ENCODE results near the gene ALDOB. TPM values are rescaled to one million over a fixed set of nuclear protein-coding genes. Genes with fewer than 3 reads are reported as not detected.

The ALDOB gene
- total RNA-seq, 2 donors from 2014 or later = 3.4 to 33.1 TPM

DNA sequence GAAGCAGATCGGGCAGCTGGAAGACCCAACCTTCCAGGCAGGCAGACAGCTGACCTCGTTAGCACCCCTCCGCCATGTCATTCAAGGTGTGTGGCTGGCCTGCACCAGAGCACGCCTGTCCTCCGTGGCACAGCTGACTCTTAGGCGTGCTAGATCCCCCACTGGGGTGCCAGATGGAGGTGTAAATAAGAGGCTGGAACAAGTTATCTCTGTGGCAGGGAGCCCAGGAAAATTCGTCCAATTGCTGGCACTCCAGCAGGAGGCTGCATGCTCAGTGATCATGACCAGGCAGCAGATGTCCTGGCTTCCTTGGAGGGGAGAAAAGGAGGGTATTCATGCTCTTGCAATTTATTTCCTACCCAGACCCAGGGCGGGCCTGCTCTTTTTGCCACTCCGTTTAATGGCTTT is 7.8 kb upstream of the ALDOB start:
- no peaks in the 10 kb centered on the region for H3K36me3 ChIP-seq
- DNase-seq = no peak
- no peak overlapping the region for H3K4me3 ChIP-seq
- H3K4me1 ChIP-seq = no peaks in the 10 kb centered on the region
- no peaks in the 10 kb centered on the region for H3K9me3 ChIP-seq
- intact Hi-C loops (cut with DNase I) = no loop called here
- H3K9ac ChIP-seq (ENCODE audit: low read depth in 2 of 2, low read length in 2 of 2) = no peak overlapping the region
- TF ChIP-seq, protein P1, sequence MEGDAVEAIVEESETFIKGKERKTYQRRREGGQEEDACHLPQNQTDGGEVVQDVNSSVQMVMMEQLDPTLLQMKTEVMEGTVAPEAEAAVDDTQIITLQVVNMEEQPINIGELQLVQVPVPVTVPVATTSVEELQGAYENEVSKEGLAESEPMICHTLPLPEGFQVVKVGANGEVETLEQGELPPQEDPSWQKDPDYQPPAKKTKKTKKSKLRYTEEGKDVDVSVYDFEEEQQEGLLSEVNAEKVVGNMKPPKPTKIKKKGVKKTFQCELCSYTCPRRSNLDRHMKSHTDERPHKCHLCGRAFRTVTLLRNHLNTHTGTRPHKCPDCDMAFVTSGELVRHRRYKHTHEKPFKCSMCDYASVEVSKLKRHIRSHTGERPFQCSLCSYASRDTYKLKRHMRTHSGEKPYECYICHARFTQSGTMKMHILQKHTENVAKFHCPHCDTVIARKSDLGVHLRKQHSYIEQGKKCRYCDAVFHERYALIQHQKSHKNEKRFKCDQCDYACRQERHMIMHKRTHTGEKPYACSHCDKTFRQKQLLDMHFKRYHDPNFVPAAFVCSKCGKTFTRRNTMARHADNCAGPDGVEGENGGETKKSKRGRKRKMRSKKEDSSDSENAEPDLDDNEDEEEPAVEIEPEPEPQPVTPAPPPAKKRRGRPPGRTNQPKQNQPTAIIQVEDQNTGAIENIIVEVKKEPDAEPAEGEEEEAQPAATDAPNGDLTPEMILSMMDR (IDR thresholded peaks at IDR 0.05) = no peak
- no peaks in the 10 kb centered on the region for H3K27me3 ChIP-seq
- H3K27ac ChIP-seq = no peak overlapping the region

GRCh38 chr9:101442736-101443135 is 7.2 kb upstream of the ALDOB start:
- H3K9ac ChIP-seq (ENCODE audit: low read depth in 2 of 2, low read length in 2 of 2) = no peak overlapping the region
- H3K4me3 ChIP-seq = no peak overlapping the region
- no peak for DNase-seq
- no peaks in the 10 kb centered on the region for H3K4me1 ChIP-seq
- H3K9me3 ChIP-seq = no peaks in the 10 kb centered on the region
- TF ChIP-seq, protein P1 (IDR thresholded peaks at IDR 0.05) = no peak
- intact Hi-C loops (cut with DNase I) = no loop called here
- H3K27ac ChIP-seq = no peak overlapping the region
- H3K27me3 ChIP-seq = no peaks in the 10 kb centered on the region
- no peaks in the 10 kb centered on the region for H3K36me3 ChIP-seq

DNA sequence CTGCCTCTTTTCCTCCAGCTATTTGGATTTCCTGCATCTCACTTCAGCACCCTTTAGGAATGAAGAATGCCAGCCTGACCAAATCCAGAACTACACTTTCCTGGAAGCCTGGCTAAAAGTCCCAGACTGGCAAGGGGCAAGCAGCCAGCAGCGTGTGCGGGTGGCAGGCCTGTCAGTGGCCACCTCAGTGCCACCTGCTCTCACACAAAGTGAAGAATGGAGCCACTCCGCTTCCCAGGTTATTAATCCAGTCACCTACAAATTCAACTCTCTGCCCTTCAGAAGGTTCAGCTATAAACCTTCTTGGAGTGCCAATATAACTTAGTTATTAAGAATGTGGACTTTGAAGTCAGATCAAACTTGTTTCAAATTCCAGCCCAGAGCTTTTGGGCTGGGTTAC is 6.7 kb upstream of the ALDOB start:
- Histone ChIP-seq H3K9me3 (no peaks in the 10 kb centered on the region), H3K9ac (ENCODE audit: low read depth in 2 of 2, low read length in 2 of 2) (no peak overlapping the region), H3K27ac (no peak overlapping the region), H3K4me3 (no peak overlapping the region), H3K36me3 (no peaks in the 10 kb centered on the region), H3K4me1 (no peaks in the 10 kb centered on the region), H3K27me3 (no peaks in the 10 kb centered on the region)
- intact Hi-C loops (cut with DNase I) = no loop called here
- TF ChIP-seq, protein P1 (IDR thresholded peaks at IDR 0.05) = no peak
- no peak for DNase-seq

GRCh38 chr9:101440714-101441230 is 5.2 kb upstream of the ALDOB start:
- H3K9me3 ChIP-seq = no peaks in the 10 kb centered on the region
- H3K36me3 ChIP-seq = no peaks in the 10 kb centered on the region
- no peaks in the 10 kb centered on the region for H3K27me3 ChIP-seq
- TF ChIP-seq, protein P1 (IDR thresholded peaks at IDR 0.05) = no peak
- intact Hi-C loops (cut with DNase I) = no loop called here
- no peak overlapping the region for H3K9ac ChIP-seq (ENCODE audit: low read depth in 2 of 2, low read length in 2 of 2)
- H3K4me1 ChIP-seq = no peaks in the 10 kb centered on the region
- H3K27ac ChIP-seq = no peak overlapping the region
- DNase-seq = no peak
- no peak overlapping the region for H3K4me3 ChIP-seq

- no peak for DNase-seq
- intact Hi-C loops (cut with DNase I) = no loop called here
- Histone ChIP-seq H3K4me1 (no peaks in the 10 kb centered on the region), H3K27me3 (no peaks in the 10 kb centered on the region), H3K36me3 (no peaks in the 10 kb centered on the region), H3K9ac (ENCODE audit: low read depth in 2 of 2, low read length in 2 of 2) (no peak overlapping the region), H3K4me3 (no peak overlapping the region), H3K9me3 (no peaks in the 10 kb centered on the region), H3K27ac (no peak overlapping the region)
- TF ChIP-seq, protein P1 (IDR thresholded peaks at IDR 0.05) = no peak
These were observed 2.9 kb upstream of the ALDOB start for GRCh38 chr9:101438523-101438922.

All from colonic mucosa (tissue), 4 donors.